GM12878 (cell line): ENCODE measurements around the gene TAPBPL. TPM values are rescaled to one million over a fixed set of nuclear protein-coding genes. Genes with fewer than 3 reads are reported as not detected.

Experiments used
- BACH1 ChIP-seq: fragments of 450-650 bp; IDR thresholded peaks from 2 replicates; pipeline ENCODE4 v1.6.1; 2017; ENCODE audit warnings: mild to moderate bottlenecking, borderline replicate concordance
- EP300 ChIP-seq, 2 experiments: fragments of 150-350 bp in 1 of 2; IDR thresholded peaks; 2 replicates each; pipeline ENCODE4 v1.6.1; 2011 to 2012; ENCODE audit warnings: low read depth in 2 of 2, low read length in 2 of 2, borderline replicate concordance in 1 of 2, improper control_type of control experiment in 1 of 2, inconsistent platforms in 1 of 2; ENCODE audit not compliant: control insufficient read depth in 1 of 2
- NR2C1 ChIP-seq: fragments of 450-650 bp; IDR thresholded peaks from 2 replicates; pipeline ENCODE4 v1.6.1; 2017; ENCODE audit warnings: antibody characterized with exemption, mild to moderate bottlenecking, moderate library complexity
- POU2F2 ChIP-seq: IDR thresholded peaks from 3 replicates; pipeline ENCODE4 v1.6.1; 2011; ENCODE audit warnings: low read depth, mild to moderate bottlenecking, low read length, borderline replicate concordance
- RUNX3 ChIP-seq: IDR thresholded peaks from 2 replicates; pipeline ENCODE4 v1.6.1; 2012; ENCODE audit warnings: low read length, inconsistent platforms
- SP1 ChIP-seq: IDR thresholded peaks from one replicate; pipeline ENCODE4 v1.6.1; 2011; ENCODE audit warnings: low read depth, low read length
- ZNF207 ChIP-seq: fragments of 450-650 bp; IDR thresholded peaks from 2 replicates; pipeline ENCODE4 v1.6.1; 2014; ENCODE audit warnings: antibody characterized with exemption, mild to moderate bottlenecking, borderline replicate concordance
- polyA plus RNA-seq, 11 experiments: library from polyadenylated mRNA; depleted of rRNA in 4 of 11; unstranded in 6 of 11; stranded (reverse) in 5 of 11; fragments of >200 nt; fragmentation: Nextera tagmentation in 4 of 11; fragmentation: Illumina TruSeq in 1 of 11; extraction: Ambion mirVana in 4 of 11; extraction: Trizol in 1 of 11; gene quantifications; 1 replicate in 1 of 11; 2 replicates in 10 of 11; pipeline versions ENCODE4 v1.2.1 to v1.2.3, GENCODE V29; 2011 to 2016; ENCODE audit warnings: inconsistent platforms in 2 of 11, missing spikeins in 2 of 11, low read depth in 1 of 11
- total RNA-seq, 4 experiments: library from RNA; depleted of rRNA in 3 of 4; stranded (reverse); fragments of >200 nt in 3 of 4; fragmentation: Illumina TruSeq in 1 of 4; extraction: Trizol in 1 of 4; gene quantifications; 2 replicates each; pipeline versions ENCODE4 v1.2.1 to v1.2.3, GENCODE V29; 2013 to 2021
- TF ChIP-seq, protein P1 (sequence below): fragments of 150-350 bp; IDR thresholded peaks from 2 replicates; pipeline ENCODE4 v1.6.1; 2016; ENCODE audit warnings: low read depth, low read length
- TF ChIP-seq, protein P2 (sequence below): fragments of 450-650 bp; IDR thresholded peaks from 2 replicates; pipeline ENCODE4 v1.6.1; 2016; ENCODE audit warnings: mild to moderate bottlenecking, moderate library complexity, borderline replicate concordance
- TF ChIP-seq, protein P3 (sequence below): IDR thresholded peaks from 2 replicates; pipeline ENCODE4 v1.6.1; 2011; ENCODE audit warnings: borderline replicate concordance, low read depth, mild to moderate bottlenecking, moderate library complexity, low read length; ENCODE audit not compliant: insufficient read depth, poor library complexity, severe bottlenecking
- TF ChIP-seq, protein P4 (sequence below): fragments of 450-650 bp; IDR thresholded peaks from 2 replicates; pipeline ENCODE4 v1.6.1; 2018; ENCODE audit warnings: mild to moderate bottlenecking, low read depth, moderate library complexity; ENCODE audit not compliant: partially characterized antibody
- TF ChIP-seq, protein P5 (sequence below): fragments of 450-650 bp; IDR thresholded peaks from 2 replicates; pipeline ENCODE4 v1.6.1; 2017; ENCODE audit warnings: mild to moderate bottlenecking, moderate library complexity

The TAPBPL gene
- total and polyA plus RNA-seq, 10 of the 15 experiments (the other 5 are each of a cell fraction or from before 2014, with no cell fraction given) = 12.4 to 45.0 (median 29.9) TPM

DNA sequence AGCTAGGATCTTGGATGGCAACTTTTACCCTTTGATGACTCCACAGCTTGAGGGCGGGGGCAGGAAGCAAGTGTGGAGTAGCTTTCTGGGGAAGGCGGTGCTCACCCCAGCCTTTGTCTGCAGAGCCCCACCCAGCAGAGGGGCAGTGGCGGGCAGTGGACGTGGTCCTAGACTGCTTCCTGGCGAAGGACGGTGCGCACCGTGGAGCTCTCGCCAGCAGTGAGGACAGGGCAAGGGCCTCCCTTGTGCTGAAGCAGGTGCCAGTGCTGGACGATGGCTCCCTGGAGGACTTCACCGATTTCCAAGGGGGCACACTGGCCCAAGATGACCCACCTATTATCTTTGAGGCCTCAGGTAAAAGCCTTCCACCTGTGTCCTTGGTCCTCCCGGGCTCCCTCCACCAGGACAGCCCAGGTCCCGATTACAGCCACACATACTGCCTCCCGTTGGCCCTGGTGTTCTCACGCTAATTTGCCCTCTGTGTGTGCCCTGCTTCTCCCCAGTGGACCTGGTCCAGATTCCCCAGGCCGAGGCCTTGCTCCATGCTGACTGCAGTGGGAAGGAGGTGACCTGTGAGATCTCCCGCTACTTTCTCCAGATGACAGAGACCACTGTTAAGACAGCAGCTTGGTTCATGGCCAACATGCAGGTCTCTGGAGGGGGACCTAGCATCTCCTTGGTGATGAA is 1.2 kb downstream of the TAPBPL start (continued):
- TF ChIP-seq, protein P1, sequence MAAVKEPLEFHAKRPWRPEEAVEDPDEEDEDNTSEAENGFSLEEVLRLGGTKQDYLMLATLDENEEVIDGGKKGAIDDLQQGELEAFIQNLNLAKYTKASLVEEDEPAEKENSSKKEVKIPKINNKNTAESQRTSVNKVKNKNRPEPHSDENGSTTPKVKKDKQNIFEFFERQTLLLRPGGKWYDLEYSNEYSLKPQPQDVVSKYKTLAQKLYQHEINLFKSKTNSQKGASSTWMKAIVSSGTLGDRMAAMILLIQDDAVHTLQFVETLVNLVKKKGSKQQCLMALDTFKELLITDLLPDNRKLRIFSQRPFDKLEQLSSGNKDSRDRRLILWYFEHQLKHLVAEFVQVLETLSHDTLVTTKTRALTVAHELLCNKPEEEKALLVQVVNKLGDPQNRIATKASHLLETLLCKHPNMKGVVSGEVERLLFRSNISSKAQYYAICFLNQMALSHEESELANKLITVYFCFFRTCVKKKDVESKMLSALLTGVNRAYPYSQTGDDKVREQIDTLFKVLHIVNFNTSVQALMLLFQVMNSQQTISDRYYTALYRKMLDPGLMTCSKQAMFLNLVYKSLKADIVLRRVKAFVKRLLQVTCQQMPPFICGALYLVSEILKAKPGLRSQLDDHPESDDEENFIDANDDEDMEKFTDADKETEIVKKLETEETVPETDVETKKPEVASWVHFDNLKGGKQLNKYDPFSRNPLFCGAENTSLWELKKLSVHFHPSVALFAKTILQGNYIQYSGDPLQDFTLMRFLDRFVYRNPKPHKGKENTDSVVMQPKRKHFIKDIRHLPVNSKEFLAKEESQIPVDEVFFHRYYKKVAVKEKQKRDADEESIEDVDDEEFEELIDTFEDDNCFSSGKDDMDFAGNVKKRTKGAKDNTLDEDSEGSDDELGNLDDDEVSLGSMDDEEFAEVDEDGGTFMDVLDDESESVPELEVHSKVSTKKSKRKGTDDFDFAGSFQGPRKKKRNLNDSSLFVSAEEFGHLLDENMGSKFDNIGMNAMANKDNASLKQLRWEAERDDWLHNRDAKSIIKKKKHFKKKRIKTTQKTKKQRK = no peak
- TF ChIP-seq SP1 (no peak), EP300 (IDR thresholded peaks at IDR 0.05; ENCODE audit: borderline replicate concordance in 1 of 2, control insufficient read depth in 1 of 2, low read depth in 2 of 2, low read length in 2 of 2) (no peak), RUNX3 (no peak), ZNF207 (no peak), POU2F2 (no peak), BACH1 (peak; percentile 32), NR2C1 (no peak)
- TF ChIP-seq, protein P2, sequence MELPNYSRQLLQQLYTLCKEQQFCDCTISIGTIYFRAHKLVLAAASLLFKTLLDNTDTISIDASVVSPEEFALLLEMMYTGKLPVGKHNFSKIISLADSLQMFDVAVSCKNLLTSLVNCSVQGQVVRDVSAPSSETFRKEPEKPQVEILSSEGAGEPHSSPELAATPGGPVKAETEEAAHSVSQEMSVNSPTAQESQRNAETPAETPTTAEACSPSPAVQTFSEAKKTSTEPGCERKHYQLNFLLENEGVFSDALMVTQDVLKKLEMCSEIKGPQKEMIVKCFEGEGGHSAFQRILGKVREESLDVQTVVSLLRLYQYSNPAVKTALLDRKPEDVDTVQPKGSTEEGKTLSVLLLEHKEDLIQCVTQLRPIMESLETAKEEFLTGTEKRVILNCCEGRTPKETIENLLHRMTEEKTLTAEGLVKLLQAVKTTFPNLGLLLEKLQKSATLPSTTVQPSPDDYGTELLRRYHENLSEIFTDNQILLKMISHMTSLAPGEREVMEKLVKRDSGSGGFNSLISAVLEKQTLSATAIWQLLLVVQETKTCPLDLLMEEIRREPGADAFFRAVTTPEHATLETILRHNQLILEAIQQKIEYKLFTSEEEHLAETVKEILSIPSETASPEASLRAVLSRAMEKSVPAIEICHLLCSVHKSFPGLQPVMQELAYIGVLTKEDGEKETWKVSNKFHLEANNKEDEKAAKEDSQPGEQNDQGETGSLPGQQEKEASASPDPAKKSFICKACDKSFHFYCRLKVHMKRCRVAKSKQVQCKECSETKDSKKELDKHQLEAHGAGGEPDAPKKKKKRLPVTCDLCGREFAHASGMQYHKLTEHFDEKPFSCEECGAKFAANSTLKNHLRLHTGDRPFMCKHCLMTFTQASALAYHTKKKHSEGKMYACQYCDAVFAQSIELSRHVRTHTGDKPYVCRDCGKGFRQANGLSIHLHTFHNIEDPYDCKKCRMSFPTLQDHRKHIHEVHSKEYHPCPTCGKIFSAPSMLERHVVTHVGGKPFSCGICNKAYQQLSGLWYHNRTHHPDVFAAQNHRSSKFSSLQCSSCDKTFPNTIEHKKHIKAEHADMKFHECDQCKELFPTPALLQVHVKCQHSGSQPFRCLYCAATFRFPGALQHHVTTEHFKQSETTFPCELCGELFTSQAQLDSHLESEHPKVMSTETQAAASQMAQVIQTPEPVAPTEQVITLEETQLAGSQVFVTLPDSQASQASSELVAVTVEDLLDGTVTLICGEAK = no peak
- TF ChIP-seq, protein P3, sequence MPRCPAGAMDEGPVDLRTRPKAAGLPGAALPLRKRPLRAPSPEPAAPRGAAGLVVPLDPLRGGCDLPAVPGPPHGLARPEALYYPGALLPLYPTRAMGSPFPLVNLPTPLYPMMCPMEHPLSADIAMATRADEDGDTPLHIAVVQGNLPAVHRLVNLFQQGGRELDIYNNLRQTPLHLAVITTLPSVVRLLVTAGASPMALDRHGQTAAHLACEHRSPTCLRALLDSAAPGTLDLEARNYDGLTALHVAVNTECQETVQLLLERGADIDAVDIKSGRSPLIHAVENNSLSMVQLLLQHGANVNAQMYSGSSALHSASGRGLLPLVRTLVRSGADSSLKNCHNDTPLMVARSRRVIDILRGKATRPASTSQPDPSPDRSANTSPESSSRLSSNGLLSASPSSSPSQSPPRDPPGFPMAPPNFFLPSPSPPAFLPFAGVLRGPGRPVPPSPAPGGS = no peak
- TF ChIP-seq, protein P4, sequence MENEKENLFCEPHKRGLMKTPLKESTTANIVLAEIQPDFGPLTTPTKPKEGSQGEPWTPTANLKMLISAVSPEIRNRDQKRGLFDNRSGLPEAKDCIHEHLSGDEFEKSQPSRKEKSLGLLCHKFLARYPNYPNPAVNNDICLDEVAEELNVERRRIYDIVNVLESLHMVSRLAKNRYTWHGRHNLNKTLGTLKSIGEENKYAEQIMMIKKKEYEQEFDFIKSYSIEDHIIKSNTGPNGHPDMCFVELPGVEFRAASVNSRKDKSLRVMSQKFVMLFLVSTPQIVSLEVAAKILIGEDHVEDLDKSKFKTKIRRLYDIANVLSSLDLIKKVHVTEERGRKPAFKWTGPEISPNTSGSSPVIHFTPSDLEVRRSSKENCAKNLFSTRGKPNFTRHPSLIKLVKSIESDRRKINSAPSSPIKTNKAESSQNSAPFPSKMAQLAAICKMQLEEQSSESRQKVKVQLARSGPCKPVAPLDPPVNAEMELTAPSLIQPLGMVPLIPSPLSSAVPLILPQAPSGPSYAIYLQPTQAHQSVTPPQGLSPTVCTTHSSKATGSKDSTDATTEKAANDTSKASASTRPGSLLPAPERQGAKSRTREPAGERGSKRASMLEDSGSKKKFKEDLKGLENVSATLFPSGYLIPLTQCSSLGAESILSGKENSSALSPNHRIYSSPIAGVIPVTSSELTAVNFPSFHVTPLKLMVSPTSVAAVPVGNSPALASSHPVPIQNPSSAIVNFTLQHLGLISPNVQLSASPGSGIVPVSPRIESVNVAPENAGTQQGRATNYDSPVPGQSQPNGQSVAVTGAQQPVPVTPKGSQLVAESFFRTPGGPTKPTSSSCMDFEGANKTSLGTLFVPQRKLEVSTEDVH = no peak
- TF ChIP-seq, protein P5, sequence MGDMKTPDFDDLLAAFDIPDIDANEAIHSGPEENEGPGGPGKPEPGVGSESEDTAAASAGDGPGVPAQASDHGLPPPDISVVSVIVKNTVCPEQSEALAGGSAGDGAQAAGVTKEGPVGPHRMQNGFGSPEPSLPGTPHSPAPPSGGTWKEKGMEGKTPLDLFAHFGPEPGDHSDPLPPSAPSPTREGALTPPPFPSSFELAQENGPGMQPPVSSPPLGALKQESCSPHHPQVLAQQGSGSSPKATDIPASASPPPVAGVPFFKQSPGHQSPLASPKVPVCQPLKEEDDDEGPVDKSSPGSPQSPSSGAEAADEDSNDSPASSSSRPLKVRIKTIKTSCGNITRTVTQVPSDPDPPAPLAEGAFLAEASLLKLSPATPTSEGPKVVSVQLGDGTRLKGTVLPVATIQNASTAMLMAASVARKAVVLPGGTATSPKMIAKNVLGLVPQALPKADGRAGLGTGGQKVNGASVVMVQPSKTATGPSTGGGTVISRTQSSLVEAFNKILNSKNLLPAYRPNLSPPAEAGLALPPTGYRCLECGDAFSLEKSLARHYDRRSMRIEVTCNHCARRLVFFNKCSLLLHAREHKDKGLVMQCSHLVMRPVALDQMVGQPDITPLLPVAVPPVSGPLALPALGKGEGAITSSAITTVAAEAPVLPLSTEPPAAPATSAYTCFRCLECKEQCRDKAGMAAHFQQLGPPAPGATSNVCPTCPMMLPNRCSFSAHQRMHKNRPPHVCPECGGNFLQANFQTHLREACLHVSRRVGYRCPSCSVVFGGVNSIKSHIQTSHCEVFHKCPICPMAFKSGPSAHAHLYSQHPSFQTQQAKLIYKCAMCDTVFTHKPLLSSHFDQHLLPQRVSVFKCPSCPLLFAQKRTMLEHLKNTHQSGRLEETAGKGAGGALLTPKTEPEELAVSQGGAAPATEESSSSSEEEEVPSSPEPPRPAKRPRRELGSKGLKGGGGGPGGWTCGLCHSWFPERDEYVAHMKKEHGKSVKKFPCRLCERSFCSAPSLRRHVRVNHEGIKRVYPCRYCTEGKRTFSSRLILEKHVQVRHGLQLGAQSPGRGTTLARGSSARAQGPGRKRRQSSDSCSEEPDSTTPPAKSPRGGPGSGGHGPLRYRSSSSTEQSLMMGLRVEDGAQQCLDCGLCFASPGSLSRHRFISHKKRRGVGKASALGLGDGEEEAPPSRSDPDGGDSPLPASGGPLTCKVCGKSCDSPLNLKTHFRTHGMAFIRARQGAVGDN = peak; percentile 67
